MCF 10A (cell line): ENCODE measurements around the gene GRID1. TPM values are rescaled to one million over a fixed set of nuclear protein-coding genes. Genes with fewer than 3 reads are reported as not detected.

Source experiments
- BruUV-seq: library from RNA; stranded (reverse); fragments of 400-500 nt; replicated peaks from 2 replicates; lab custom pipeline; 2021; lab: Mats Ljungman, UMichigan
- CTCF ChIA-PET: fragments of 300-600 bp; sonication (Branson Sonifier 250); formaldehyde crosslinking; extraction: SDS; loops from one replicate; lab custom pipeline; 2021; ENCODE audit warnings: antibody characterized with exemption, inconsistent platforms; lab: Yijun Ruan, JAX
- POLR2A ChIA-PET: fragments of 300-600, 350-650 bp; sonication (Branson Sonifier 250); formaldehyde crosslinking; extraction: SDS; loops from one replicate; lab custom pipeline; 2020; ENCODE audit warnings: antibody characterized with exemption, inconsistent platforms; lab: Yijun Ruan, JAX
- DNase-seq: peaks from one replicate; pipeline ENCODE4 v3.0.0-alpha.2; 2018; ENCODE audit not compliant: unreplicated experiment
- H3K27ac Mint-ChIP-seq: one replicate; pipeline ENCODE4 v1.8.0; 2022; ENCODE audit warnings: mild to moderate bottlenecking, low read depth, mixed read lengths; ENCODE audit not compliant: unreplicated experiment
- H3K27me3 Mint-ChIP-seq: one replicate; pipeline ENCODE4 v1.8.0; 2022; ENCODE audit warnings: mixed read lengths; ENCODE audit not compliant: insufficient read depth, unreplicated experiment
- H3K36me3 Mint-ChIP-seq: one replicate; pipeline ENCODE4 v1.8.0; 2022; ENCODE audit warnings: mild to moderate bottlenecking, moderate library complexity, mixed read lengths; ENCODE audit not compliant: insufficient read depth, unreplicated experiment
- H3K4me1 Mint-ChIP-seq: one replicate; pipeline ENCODE4 v1.8.0; 2022; ENCODE audit warnings: mixed read lengths; ENCODE audit not compliant: insufficient read depth, unreplicated experiment
- H3K4me3 Mint-ChIP-seq: one replicate; pipeline ENCODE4 v1.8.0; 2022; ENCODE audit warnings: mild to moderate bottlenecking, moderate library complexity, mixed read lengths; ENCODE audit not compliant: unreplicated experiment
- H3K9me3 Mint-ChIP-seq: one replicate; pipeline ENCODE4 v1.8.0; 2022; ENCODE audit warnings: mixed read lengths; ENCODE audit not compliant: unreplicated experiment
- intact Hi-C: fragments of 100-400 bp; cut with micrococcal nuclease; formaldehyde crosslinking; loops from 2 replicates; pipeline ENCODE4 v1.14.1; 2022
- total RNA-seq: library from RNA; stranded (reverse); gene quantifications from 2 replicates; pipeline ENCODE4 v1.2.3, GENCODE V29; 2022
- TF ChIP-seq, protein P1 (sequence below): fragments of 200-600 bp; IDR thresholded peaks from one replicate; pipeline ENCODE4 v1.8.0; 2022; ENCODE audit warnings: antibody characterized with exemption, mild to moderate bottlenecking; ENCODE audit not compliant: unreplicated experiment

The GRID1 gene
- total RNA-seq, 1 experiment from 2014 or later, result not detected

DNA sequence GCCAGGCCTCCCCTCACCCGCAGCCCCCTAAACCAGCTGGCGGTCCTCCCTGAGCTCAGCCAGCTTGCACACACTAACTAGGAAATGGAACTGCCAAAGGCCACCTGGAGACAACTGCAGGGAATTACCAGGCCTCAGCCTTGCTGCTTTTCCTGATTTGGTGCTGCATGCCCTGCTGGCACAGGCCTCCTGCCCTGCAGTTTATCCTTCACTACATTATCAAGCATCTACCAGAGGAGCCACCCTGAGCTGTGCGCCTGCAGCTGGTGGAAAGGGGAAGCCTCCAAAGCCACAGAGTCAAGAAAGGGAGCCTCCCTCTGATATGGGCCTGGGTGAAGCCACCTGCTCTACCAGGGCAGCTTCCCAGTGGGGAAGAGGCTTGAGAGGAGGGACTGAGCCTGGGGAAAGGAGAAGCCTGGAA is 139.8 kb downstream of the GRID1 start:
- Mint-ChIP-seq H3K27ac (no peak overlapping the region), H3K9me3 (peaks cover 8% of the 10 kb centered on the region), H3K4me3 (no peak overlapping the region), H3K27me3 (no peaks in the 10 kb centered on the region), H3K36me3 (peaks cover 5% of the 10 kb centered on the region), H3K4me1 (peaks cover 8% of the 10 kb centered on the region)
- CTCF ChIA-PET, result interaction anchor here (0.6 to 0.8 kb wide), 2 partner anchors 10 to 115 kb away, joined by 3 to 4 read pairs; no protein-coding TSS in a partner anchor
- no peak for DNase-seq
- BruUV-seq, result no TSS peak
- intact Hi-C loops, result no loop called here
- TF ChIP-seq, protein P1, sequence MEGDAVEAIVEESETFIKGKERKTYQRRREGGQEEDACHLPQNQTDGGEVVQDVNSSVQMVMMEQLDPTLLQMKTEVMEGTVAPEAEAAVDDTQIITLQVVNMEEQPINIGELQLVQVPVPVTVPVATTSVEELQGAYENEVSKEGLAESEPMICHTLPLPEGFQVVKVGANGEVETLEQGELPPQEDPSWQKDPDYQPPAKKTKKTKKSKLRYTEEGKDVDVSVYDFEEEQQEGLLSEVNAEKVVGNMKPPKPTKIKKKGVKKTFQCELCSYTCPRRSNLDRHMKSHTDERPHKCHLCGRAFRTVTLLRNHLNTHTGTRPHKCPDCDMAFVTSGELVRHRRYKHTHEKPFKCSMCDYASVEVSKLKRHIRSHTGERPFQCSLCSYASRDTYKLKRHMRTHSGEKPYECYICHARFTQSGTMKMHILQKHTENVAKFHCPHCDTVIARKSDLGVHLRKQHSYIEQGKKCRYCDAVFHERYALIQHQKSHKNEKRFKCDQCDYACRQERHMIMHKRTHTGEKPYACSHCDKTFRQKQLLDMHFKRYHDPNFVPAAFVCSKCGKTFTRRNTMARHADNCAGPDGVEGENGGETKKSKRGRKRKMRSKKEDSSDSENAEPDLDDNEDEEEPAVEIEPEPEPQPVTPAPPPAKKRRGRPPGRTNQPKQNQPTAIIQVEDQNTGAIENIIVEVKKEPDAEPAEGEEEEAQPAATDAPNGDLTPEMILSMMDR, result no peak
- POLR2A ChIA-PET, result no interaction called here

DNA sequence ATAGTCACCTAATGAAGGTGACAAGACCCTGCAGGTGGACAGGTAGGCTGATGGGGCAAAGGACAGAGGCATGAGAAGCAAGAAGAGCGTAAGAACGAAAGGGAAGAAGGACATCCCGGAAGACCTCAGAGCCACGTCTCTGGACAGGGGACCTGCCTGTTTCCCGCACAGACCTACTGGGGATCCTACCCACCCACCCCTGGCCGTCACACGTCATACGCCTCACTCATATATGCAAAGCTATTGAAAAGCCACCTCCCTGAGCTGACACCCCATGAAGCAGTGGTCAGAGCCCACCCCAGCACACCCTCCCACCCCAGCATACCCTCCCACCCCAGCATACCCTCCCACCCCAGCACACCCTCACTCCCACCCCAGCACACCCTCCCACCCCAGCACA is 140.6 kb downstream of the GRID1 start:
- DNase-seq, result no peak
- Mint-ChIP-seq H3K36me3 (peaks cover 5% of the 10 kb centered on the region), H3K4me1 (peaks cover 8% of the 10 kb centered on the region), H3K27me3 (no peaks in the 10 kb centered on the region), H3K27ac (no peak overlapping the region), H3K4me3 (no peak overlapping the region), H3K9me3 (peaks cover 8% of the 10 kb centered on the region)
- intact Hi-C loops, result no loop called here
- TF ChIP-seq, protein P1, result no peak
- POLR2A ChIA-PET, result no interaction called here
- CTCF ChIA-PET, result no interaction called here
- no TSS peak for BruUV-seq

DNA sequence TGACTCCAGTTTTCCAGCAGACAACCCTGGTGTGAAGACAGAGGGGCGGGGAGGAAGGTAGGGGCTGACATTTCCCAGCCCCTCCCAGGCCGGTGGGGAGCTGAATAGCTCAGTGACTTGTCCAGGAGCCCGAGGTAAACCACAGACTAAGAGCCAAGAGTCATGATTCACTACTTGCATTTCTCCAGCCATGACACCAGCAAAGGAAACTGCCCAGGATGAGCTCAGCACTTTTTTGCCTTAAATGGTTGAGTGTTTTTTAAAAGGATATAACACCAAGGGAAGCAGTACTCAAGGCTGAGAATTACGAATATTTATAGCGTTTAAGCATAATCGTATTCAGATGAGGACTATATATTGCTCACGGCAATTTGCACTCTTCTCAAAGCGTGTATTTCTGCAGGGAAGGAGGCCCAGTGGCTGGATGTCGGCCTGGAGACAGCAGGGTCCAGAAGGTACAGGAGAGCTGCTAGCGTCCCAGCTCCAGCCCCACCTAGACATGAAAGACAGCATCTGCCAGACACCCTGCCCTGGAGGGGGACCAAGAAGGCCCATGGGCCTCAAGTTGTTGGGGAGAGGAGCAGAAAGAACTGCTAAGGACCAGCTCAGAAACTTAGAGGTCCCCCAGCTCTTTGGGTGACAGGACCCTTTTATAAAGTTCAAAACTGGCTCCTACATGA is 141.4 kb downstream of the GRID1 start:
- CTCF ChIA-PET, result interaction anchor here (0.6 to 0.8 kb wide), 3 partner anchors 31 to 230 kb away, joined by 3 read pairs; no protein-coding TSS in a partner anchor
- intact Hi-C loops, result no loop called here
- TF ChIP-seq, protein P1, result no peak
- POLR2A ChIA-PET, result no interaction called here
- DNase-seq, result peak; percentile 62
- Mint-ChIP-seq H3K27ac (no peak overlapping the region), H3K9me3 (peaks cover 8% of the 10 kb centered on the region), H3K4me1 (peaks cover 8% of the 10 kb centered on the region), H3K27me3 (no peaks in the 10 kb centered on the region), H3K36me3 (peaks cover 5% of the 10 kb centered on the region), H3K4me3 (no peak overlapping the region)
- no TSS peak for BruUV-seq

GRCh38 chr10:86224354-86225102 is 142.1 kb downstream of the GRID1 start:
- TF ChIP-seq, protein P1, result no peak
- H3K27ac Mint-ChIP-seq, result no peak overlapping the region
- no TSS peak for BruUV-seq
- H3K27me3 Mint-ChIP-seq, result no peaks in the 10 kb centered on the region
- H3K4me3 Mint-ChIP-seq, result no peak overlapping the region
- intact Hi-C loops, result no loop called here
- DNase-seq, result no peak
- ChIA-PET POLR2A (no interaction called here), CTCF (interaction anchor here (0.5 to 0.8 kb wide), 3 partner anchors 23 to 229 kb away, joined by 3 read pairs; no protein-coding TSS in a partner anchor)
- peaks cover 8% of the 10 kb centered on the region for H3K9me3 Mint-ChIP-seq
- peaks cover 8% of the 10 kb centered on the region for H3K4me1 Mint-ChIP-seq
- peaks cover 5% of the 10 kb centered on the region for H3K36me3 Mint-ChIP-seq
